Kidney epithelial cell (primary cell): Measurements from ENCODE around the gene CCDC85C. TPM values are rescaled to one million over a fixed set of nuclear protein-coding genes. Genes with fewer than 3 reads are reported as not detected.

Experiments used
- DNase-seq: peaks from one replicate; pipeline ENCODE4 v3.0.0-alpha.2; 2010; ENCODE audit warnings: low read depth
- H3K27me3 ChIP-seq: 2 replicates; pipeline ENCODE4 v1.6.0; 2011; ENCODE audit warnings: low read length; ENCODE audit not compliant: control insufficient read depth, insufficient read depth
- H3K36me3 ChIP-seq: 2 replicates; pipeline ENCODE4 v1.5.1; 2011; ENCODE audit warnings: low read length; ENCODE audit not compliant: control insufficient read depth, insufficient read depth
- H3K4me3 ChIP-seq: 2 replicates; pipeline ENCODE4 v1.5.1; 2011; ENCODE audit warnings: low read depth, mild to moderate bottlenecking, control low read depth, low read length
- total RNA-seq: library from RNA; depleted of rRNA; stranded (reverse); fragments of >200 nt; gene quantifications from 2 replicates; pipeline ENCODE4 v1.2.3, GENCODE V29; 2015
- TF ChIP-seq, protein P1 (sequence below): IDR thresholded peaks from 2 replicates; pipeline ENCODE4 v1.5.1; 2011; ENCODE audit warnings: mild to moderate bottlenecking, moderate library complexity, low read length, control low read depth, inconsistent platforms; ENCODE audit not compliant: insufficient read depth, poor library complexity, severe bottlenecking

The CCDC85C gene
- total RNA-seq, 1 donor from 2014 or later, result 32.4 TPM

DNA sequence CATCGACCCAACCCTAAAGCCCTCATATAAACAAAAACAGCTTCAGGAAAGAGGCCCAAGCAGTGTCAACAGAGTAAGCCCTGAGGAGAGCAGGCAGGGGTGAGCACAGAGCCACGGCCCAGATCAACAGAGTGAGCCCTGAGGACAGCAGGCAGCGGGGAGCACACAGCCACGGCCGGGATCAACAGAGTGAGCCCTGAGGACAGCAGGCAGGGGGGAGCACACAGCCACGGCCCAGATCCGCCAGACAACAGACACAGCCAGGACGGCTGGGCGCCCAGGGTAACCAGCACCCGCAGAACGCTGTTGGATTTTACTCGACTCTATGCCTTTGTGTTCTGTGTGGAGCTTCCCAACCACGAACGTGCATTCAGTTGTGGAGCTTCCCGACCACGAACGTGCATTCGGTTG is 15.0 kb downstream of the CCDC85C start:
- no peak for DNase-seq
- Histone ChIP-seq H3K27me3 (no peaks in the 10 kb centered on the region), H3K36me3 (no peaks in the 10 kb centered on the region), H3K4me3 (no peak overlapping the region)
- TF ChIP-seq, protein P1, sequence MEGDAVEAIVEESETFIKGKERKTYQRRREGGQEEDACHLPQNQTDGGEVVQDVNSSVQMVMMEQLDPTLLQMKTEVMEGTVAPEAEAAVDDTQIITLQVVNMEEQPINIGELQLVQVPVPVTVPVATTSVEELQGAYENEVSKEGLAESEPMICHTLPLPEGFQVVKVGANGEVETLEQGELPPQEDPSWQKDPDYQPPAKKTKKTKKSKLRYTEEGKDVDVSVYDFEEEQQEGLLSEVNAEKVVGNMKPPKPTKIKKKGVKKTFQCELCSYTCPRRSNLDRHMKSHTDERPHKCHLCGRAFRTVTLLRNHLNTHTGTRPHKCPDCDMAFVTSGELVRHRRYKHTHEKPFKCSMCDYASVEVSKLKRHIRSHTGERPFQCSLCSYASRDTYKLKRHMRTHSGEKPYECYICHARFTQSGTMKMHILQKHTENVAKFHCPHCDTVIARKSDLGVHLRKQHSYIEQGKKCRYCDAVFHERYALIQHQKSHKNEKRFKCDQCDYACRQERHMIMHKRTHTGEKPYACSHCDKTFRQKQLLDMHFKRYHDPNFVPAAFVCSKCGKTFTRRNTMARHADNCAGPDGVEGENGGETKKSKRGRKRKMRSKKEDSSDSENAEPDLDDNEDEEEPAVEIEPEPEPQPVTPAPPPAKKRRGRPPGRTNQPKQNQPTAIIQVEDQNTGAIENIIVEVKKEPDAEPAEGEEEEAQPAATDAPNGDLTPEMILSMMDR, result no peak

DNA sequence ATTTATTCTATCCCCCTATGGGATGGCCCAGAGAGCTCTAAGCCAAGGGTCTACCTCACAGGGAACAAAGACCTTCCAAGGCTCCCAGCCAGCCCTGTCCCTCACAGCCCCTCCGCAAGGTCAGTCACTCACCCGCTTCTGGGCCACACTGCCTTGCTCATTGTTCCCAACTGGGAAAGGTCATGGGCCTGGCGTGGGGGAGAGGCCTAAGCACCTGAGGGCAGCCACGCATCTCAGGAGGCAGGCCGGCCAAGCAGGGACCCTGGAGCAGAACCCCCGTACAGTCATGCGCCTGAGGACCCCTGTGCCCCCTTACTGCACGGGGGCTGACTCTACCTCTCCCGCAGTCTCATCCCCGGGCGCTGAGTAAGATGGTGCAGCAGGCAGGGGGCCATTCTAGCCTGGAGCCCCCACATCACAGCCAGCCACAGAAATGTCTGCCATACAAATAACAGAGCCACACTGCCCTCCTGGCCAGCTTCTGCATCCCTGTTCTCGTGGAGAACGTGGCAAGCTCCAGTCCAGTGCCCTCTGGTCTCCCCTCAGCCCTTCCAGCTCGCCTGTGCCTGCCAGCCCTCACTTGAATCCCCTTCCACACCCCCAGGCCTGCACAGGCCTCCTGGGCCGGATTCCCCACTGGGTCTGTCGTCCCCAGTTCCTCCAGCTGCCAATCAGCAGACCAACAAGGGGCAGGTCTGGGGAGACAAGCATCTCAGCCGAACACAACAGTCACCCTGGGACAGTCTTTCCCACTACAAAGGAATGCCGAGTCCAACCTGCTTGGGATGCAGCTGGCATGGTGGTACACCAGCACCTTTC is 16.3 kb downstream of the CCDC85C start:
- TF ChIP-seq, protein P1, result no peak
- Histone ChIP-seq H3K4me3 (no peak overlapping the region), H3K36me3 (no peaks in the 10 kb centered on the region), H3K27me3 (no peaks in the 10 kb centered on the region)
- no peak for DNase-seq

DNA sequence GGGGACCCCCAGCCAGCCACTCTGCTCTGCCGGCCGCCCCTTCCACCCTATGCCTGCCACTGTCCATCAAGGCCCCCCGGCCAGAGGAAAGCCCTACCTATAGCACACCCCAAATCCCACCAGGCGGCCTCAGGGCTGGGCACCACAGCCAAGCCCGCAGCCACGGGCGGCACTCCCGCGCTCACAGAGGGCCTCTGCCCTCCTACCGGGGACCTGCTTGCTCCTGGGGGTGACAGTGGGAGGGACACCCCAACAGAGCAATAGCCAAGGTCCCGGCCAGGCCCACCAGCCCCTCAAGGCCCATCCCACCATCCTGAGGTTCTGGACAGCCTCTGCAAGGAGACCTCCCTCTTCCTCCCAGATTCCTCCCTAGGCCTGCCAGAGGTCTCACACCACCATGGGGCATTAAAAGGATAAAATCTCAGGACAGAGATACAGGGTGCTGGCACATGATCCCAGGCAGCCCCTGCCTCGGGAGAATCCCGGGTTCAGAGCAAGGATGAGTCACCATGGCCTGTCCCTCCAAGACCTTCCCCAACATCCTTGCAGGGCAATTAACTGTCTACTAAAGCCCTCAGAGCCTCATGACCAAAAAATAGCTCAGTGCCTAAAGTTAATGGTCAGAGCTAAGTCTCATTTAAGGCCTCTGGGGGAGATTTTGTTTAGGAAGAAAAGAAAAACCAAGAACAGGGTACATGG is 17.1 kb downstream of the CCDC85C start:
- no peak for DNase-seq
- TF ChIP-seq, protein P1, result no peak
- H3K36me3 ChIP-seq, result no peaks in the 10 kb centered on the region
- no peak overlapping the region for H3K4me3 ChIP-seq
- H3K27me3 ChIP-seq, result no peaks in the 10 kb centered on the region

DNA sequence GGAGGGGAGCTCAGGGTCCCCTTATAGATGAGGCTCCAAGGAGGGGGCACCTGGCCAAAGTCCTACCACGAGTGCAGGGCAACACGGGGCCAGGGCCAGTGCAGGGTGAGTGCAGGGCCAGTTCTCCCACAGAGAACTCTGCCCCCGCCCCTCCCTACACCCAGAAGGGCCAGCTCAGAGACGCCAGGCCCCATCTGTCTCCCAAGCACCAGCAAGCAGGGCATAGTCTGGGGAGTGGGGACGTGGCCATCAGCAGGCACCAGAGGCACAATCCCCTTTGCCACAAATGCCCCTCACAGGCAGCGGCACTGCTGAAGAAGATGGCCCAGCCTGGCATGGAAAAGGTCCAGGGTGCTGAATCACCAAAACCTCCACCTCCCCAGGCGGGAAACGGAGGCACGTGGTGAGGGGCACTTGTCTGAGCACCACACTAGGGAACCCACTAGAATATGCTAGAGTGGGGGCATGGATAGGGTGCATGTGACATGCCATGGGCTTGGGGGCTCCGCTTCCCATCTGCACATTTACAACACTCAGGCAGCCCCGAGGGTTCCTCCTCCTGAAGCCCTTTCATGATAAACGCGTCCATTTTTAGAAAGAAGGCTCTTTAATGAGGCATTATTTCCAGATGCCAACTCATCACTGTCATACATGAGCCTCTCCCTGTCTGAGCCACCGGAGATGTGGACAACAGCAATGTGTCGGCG is 17.8 kb downstream of the CCDC85C start:
- TF ChIP-seq, protein P1, result no peak
- Histone ChIP-seq H3K27me3 (no peaks in the 10 kb centered on the region), H3K36me3 (no peaks in the 10 kb centered on the region), H3K4me3 (no peak overlapping the region)
- DNase-seq, result no peak

DNA sequence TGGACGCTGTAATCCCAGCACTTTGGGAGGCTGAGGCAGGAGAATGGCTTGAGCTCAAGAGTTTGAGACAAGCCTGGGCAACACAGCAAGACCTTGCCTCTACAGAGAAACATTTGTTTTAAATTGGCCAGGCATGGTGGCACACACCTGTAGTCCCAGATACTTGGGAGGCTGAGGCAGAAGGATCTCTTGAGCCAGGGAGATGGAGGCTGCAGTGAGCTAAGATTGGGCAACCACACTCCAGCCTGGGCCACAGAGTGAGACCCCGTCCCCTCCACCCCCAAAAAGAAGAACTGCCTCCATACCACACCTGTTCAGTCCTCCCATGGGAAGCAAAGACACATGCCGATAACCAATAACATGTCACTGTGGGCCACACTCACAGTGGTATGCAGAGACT is 19.2 kb downstream of the CCDC85C start:
- Histone ChIP-seq H3K4me3 (no peak overlapping the region), H3K27me3 (no peaks in the 10 kb centered on the region), H3K36me3 (no peaks in the 10 kb centered on the region)
- TF ChIP-seq, protein P1, result no peak
- no peak for DNase-seq
